ENCODE measurements around the gene NR4A2.

Gene NR4A2

DNA sequence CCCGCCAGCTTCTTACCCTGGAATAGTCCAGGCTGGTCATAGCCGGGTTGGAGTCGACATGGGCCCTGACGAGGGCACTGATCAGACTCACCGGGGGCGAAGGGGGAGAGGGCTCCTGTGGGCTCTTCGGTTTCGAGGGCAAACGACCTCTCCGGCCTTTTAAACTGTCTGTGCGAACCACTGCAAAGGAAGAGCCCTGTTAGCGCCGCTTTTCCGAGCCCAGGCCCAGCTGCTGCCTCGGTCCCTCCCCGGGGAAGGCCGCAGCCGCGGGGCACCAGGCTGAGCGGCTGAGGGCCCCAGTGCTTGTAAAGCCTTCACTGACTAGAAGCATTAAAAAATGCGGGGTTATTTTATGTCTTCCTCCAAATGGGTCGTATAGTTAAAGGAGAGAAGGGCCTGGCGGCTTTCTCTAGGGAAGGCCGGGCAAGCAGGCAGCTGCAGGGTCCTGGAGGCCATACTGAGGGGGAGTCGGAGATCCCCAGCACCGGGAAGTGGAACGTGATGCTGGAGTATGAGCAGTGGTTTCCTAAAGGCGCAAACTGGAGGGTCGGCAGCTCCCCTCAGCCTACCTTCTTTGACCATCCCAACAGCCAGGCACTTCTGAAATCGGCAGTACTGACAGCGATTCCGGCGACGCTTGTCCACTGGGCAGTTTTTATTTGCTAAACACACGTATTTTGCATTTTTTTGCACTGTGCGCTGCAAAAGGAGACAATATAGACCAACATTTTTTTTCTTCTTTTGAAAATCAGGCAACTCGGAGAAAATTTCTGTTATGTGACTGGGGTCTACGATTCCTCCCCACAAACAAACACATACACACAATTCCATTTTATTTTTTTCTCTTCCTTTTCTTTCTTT lies 4.5 kb downstream of the NR4A2 start:
- in situ Hi-C loops (cut with HindIII; ENCODE audit: low sequenced_read_pairs) = no loop called here
- TF ChIP-seq, protein P1, sequence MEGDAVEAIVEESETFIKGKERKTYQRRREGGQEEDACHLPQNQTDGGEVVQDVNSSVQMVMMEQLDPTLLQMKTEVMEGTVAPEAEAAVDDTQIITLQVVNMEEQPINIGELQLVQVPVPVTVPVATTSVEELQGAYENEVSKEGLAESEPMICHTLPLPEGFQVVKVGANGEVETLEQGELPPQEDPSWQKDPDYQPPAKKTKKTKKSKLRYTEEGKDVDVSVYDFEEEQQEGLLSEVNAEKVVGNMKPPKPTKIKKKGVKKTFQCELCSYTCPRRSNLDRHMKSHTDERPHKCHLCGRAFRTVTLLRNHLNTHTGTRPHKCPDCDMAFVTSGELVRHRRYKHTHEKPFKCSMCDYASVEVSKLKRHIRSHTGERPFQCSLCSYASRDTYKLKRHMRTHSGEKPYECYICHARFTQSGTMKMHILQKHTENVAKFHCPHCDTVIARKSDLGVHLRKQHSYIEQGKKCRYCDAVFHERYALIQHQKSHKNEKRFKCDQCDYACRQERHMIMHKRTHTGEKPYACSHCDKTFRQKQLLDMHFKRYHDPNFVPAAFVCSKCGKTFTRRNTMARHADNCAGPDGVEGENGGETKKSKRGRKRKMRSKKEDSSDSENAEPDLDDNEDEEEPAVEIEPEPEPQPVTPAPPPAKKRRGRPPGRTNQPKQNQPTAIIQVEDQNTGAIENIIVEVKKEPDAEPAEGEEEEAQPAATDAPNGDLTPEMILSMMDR (IDR thresholded peaks at IDR 0.05; ENCODE audit: low read depth, low read length, missing control alignments) = no peak
- DNase-seq (ENCODE audit: low read depth) = no peak
- H3K4me3 ChIP-seq (ENCODE audit: low read depth, low read length) = no peak overlapping the region

DNA sequence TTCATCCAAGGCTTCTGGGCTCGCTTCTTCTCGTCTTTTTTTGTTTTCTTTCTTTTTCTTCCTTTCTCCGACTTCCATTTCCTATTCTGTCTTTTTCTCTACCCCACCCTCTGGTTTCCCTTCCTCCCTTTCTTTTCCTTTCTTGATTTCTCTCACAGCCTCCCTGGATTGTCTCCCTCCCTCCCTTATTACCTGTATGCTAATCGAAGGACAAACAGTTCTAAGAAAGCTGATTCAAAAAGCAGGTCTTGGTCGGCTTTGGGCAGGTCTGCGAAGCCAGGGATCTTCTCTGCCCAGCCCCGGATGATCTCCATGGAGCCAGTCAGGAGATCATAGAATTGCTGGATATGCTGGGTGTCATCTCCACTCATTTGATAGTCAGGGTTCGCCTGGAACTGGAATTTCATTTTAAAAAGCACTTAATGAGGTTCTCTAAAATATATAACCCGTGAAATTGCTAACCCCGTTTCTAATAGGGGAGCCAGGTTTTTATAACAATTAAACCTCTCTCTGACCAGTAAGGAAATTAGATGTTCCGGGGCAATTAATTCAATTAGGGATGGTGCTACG lies 5.9 kb downstream of the NR4A2 start:
- in situ Hi-C loops (cut with HindIII; ENCODE audit: low sequenced_read_pairs) = no loop called here
- TF ChIP-seq, protein P1 (IDR thresholded peaks at IDR 0.05; ENCODE audit: low read depth, low read length, missing control alignments) = no peak
- no peak overlapping the region for H3K4me3 ChIP-seq (ENCODE audit: low read depth, low read length)
- DNase-seq (ENCODE audit: low read depth) = no peak

DNA sequence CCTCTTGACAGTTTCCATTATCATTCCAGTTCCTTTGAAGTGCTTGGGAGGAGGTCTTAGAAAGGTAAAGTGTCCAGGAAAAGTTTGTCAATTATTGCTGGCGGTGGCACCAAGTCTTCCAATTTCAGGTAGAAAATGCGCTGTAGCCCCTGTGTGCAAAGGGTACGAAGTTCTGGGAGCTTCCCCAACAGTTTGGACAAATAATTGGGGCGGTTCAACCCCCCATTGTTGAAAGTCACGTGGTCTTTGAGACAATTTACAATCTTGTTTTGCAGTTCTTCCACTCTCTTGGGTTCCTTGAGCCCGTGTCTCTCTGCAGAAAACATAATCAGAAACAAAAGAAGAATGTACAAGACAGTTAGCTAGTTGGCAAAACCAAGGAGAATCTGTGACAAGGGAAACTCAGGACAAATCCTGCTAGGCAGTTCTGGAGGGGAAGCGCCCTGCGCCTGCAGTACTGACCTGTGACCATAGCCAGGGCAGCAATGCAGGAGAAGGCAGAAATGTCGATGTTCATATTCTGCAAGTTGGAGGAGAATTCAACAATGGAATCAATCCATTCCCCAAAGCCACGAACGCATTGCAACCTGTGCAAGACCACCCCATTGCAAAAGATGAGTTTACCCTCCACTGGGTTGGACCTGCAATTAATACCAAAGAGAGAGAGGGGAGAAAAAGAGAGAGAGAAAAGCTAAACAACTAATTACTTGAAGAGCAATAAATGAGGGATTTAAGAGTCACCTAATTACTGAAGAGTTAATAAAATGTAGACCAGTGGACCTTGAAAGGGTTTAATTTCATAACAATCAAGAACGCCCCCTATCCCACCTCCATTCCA lies 6.6 kb downstream of the NR4A2 start:
- TF ChIP-seq, protein P1 (IDR thresholded peaks at IDR 0.05; ENCODE audit: low read depth, low read length, missing control alignments) = no peak
- H3K4me3 ChIP-seq (ENCODE audit: low read depth, low read length) = no peak overlapping the region
- DNase-seq (ENCODE audit: low read depth) = no peak
- in situ Hi-C loops (cut with HindIII; ENCODE audit: low sequenced_read_pairs) = no loop called here

DNA sequence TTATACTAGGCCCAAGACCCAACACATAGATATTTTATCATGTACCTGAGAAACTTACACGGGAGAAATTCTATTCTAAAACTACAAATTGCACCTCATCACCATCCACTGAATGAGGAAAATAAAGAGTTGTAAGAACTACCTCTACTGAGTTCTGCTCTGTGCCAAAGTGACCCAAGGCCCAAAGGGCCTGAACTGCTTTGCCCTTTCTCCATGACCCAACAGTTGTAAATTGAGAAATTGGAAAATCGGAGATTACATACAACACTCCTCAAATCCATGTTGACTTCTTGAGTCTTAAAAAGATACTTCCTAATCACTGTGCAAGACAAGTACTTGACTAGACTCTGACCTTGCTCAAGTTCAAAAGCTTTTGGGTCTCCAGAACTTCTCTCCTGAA lies 8.8 kb downstream of the NR4A2 start:
- no peak overlapping the region for H3K4me3 ChIP-seq (ENCODE audit: low read depth, low read length)
- DNase-seq (ENCODE audit: low read depth) = no peak
- in situ Hi-C loops (cut with HindIII; ENCODE audit: low sequenced_read_pairs) = loop anchor here (25.0 kb wide), 1 partner anchor 864 kb away; no protein-coding TSS in a partner anchor
- TF ChIP-seq, protein P1 (IDR thresholded peaks at IDR 0.05; ENCODE audit: low read depth, low read length, missing control alignments) = no peak

DNA sequence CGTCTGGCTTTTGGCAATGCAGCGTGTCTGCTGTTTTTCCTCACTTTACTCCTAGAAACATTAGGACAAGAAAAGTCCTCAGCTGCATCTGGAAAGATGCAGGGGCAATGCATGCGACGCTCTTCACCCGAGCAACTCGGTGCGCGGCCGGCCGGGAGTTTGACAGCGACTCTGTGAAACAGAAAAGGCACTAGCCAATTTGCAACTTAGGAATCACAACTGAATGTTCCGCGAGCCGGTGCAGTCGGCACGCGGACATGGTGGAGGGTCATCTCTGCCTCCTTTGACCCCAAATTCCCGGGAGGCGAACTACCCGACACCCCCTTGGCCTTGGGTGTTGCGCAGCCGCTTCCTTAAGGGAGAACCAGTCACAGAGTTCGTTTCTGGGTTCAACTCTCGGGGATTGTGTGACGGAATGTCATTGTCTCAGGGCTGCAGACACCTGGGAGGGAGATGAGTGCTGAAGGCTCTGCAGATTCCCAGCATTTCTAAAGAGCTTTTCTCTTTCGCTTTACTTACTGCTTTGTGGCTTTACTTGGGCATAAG lies 9.8 kb downstream of the NR4A2 start:
- no peak for DNase-seq (ENCODE audit: low read depth)
- TF ChIP-seq, protein P1 (IDR thresholded peaks at IDR 0.05; ENCODE audit: low read depth, low read length, missing control alignments) = no peak
- peak overlapping the region; percentile 8 for H3K4me3 ChIP-seq (ENCODE audit: low read depth, low read length)

More for the DNA sequence above, 9.8 kb downstream of the NR4A2 start:
- in situ Hi-C loops (cut with HindIII; ENCODE audit: low sequenced_read_pairs) = loop anchor here (25.0 kb wide), 1 partner anchor 865 kb away; no protein-coding TSS in a partner anchor
